Subcutaneous adipose tissue (tissue), 4 donors: Measurements from ENCODE around the gene NLRP14. TPM values are rescaled to one million over a fixed set of nuclear protein-coding genes. Genes with fewer than 3 reads are reported as not detected.

Experiments used
- total RNA-seq, 4 donors: library from RNA; depleted of rRNA; stranded (reverse); fragments of >200 nt; gene quantifications; one replicate each; pipeline ENCODE4 v1.1.0, GENCODE V29; 2016
- TF ChIP-seq, protein P1 (sequence below): fragments of 450-650 bp; IDR thresholded peaks from one replicate; pipeline ENCODE4 v1.5.1; 2016; ENCODE audit warnings: low read depth, mild to moderate bottlenecking, control low read depth, antibody characterized with exemption, moderate library complexity

Gene NLRP14
- total RNA-seq, 4 donors from 2014 or later = 0.19 TPM; not detected in 3

DNA sequence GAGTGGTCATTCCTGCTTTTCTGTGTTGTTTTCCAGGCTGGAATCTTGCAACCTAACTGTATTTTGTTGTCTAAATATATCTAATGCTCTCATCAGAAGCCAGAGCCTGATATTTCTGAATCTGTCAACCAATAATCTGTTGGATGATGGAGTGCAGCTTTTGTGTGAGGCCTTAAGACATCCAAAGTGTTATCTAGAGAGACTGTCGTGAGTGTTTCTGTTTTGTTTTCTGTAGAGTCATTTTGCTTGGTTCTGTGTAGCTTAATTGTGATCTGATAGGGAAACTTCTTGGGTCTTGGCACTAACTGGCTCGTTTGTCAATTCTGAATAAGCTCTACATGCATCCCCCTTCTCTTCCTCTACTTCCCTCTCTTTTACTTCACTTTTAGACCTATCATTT, 37.4 kb downstream of the NLRP14 start:
- TF ChIP-seq, protein P1, sequence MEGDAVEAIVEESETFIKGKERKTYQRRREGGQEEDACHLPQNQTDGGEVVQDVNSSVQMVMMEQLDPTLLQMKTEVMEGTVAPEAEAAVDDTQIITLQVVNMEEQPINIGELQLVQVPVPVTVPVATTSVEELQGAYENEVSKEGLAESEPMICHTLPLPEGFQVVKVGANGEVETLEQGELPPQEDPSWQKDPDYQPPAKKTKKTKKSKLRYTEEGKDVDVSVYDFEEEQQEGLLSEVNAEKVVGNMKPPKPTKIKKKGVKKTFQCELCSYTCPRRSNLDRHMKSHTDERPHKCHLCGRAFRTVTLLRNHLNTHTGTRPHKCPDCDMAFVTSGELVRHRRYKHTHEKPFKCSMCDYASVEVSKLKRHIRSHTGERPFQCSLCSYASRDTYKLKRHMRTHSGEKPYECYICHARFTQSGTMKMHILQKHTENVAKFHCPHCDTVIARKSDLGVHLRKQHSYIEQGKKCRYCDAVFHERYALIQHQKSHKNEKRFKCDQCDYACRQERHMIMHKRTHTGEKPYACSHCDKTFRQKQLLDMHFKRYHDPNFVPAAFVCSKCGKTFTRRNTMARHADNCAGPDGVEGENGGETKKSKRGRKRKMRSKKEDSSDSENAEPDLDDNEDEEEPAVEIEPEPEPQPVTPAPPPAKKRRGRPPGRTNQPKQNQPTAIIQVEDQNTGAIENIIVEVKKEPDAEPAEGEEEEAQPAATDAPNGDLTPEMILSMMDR = no peak

DNA sequence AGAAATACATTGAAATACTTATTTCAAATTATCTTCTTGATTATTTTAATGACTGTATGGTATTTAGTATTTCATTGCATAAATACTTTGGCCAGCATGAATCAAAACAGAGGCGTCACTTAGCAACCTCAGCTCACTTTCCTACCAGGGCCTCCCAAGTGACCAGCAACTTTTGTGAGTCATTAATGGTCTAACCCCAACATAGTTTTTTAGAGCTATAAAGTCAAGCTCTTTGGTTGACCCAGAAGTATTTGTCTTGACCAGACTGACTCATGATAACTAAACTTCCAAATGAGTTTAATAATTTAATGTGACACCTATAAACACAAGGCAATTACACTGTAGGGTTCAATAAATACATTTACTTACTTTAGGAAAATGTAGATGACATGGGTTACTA, 40.6 kb downstream of the NLRP14 start:
- TF ChIP-seq, protein P1 = no peak

DNA sequence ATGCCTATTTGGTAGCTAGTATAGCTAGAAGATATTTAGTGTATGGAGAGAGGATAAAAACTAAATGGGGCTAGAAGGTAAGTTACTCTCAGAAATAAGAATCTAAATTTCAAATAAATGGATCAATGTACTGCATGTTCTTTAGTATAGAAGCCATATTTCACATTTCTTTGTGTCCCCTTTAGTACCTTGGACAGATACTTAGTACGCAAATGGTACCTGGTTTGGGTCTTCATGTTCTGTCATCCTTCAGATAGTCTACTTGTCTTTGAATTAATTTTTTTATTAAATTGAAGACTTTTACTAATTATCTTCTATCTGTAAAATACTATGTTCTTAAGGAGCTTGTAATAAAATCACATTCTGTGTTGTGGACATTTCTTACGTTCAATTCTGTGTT, 42.3 kb downstream of the NLRP14 start:
- TF ChIP-seq, protein P1 = no peak

DNA sequence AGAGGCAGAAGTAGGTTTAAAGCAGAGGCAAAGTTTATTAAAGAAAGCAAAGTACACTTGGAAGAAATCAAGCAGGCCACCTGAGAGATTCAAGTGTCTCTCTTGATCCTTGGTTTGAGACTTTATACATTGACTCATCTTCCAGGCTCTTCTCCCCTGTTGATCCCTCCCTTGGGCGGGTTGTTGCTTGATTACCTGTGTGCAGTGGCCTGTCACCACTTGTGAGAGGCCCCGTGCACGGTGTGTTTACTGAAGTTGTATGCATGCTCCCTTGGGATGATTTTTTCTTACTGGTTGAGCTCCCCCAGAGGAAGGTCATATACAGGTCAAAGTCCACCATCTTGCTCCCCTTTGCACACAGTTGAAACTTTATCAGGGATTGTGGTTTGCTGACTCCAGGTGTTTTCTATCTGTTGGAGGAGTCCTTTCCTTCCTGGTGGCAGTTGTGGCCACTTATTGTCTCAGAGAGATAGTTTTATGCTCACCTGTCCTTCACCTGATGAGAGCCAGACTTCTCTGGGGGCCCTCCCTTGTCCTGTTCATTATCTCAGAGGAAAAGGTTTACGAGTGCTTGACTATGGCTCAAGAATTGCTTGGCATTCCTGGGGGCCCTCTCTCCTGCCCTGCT, 52.2 kb downstream of the NLRP14 start:
- TF ChIP-seq, protein P1 = no peak

DNA sequence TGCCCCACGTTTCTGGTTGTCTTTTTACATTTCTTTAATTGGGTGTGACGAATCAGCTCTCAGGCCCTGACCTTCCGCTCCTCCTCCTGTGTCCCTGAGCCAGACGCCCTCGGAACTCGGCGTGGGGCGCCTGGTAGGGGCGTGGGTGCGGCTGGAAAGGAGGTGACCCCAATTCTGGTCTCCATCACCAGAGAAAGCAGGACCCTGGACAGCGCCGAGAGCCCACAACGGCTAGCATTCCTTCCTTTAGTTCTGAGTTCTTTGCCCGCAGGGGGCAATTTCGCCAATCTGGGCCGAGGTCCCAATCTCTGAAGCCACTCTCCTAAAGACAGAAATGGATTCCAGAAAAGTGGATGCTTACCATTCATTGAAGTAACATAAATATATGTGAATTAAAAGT, 56.8 kb downstream of the NLRP14 start:
- TF ChIP-seq, protein P1 = no peak

DNA sequence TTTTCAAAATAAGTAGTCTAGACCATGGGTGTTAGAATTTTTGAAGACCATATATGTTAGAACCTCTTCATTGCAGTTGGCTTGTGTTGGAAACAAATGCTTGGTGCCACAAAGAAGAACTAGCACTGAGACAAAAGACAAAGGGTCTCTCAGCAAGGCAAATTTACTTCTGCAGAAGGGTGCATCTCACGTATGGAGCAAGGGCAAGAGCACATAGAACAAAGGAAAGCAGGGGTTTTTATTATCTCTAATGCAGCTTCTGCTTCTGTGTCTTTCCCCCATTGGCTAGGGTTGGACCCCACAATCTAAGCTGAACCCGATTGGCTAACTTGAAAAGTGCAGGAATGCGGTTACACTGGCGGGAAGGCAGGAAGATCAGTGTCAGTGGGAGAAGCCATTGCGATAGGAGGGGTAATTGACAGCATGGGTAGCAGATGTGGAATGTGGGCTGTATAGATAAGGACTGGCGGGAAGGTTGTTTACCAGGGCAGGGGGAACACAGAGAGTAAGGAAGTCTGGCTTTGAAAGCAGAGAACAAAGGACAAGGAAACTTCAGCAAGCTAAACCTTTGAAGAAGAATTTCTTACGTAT, 59.4 kb downstream of the NLRP14 start:
- TF ChIP-seq, protein P1 = no peak

DNA sequence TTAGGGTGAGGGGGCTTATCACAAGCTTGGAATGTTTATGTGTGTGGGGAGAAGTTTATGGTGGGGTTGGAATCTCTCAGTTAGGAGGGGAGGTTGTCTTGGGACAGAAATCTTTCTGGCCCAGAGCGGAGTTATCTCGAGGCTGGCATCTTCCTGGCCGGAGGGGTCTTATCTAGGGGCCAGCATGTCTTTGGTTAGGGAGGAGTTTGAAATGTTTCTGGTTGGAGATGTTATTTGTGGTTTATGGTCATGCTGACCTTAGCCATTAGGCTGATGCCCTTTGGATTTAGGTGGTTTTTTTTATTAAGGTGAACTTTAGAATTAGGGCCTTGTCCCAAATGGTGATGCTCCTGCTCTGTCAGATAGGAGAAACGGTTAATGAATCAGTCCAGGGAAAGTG, 60.6 kb downstream of the NLRP14 start:
- TF ChIP-seq, protein P1 = no peak
